GM18870 (cell line): ENCODE data around the gene SENP1.
A peak's percentile ranks its signal among the peaks of the same experiment; 100 is the strongest.
"Not testable (repeated sequence)": the region's sequence is repeated elsewhere in the genome, so short reads cannot be mapped to it uniquely, and the experiment has no call there.

Experiments
- ATAC-seq: cut with Tn5 transposase; IDR thresholded peaks from one replicate; pipeline ENCODE4 v1.9.1; 2021; ENCODE audit warnings: moderate library complexity; ENCODE audit not compliant: unreplicated experiment

The SENP1 gene

DNA sequence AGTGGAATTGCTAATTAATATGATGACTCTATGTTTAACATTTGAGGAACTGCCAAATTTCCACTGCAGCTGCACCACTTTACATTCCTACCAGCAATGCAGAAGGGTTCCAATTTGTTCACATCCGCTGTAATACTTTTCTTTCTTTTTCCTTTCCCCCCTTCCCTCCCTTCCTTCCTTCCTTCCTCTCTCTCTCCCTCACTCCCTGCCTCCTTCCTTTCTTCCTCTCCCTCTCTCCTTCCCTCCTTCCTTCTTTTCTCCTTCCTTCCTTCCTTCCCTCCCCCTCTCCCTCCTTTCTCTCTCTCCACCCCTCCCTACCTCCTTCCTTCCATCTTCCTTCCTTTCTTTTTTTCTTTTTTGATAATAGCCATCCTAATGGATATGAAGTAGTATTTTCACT lies 10.1 kb upstream of the SENP1 start:
- ATAC-seq: no peak

DNA sequence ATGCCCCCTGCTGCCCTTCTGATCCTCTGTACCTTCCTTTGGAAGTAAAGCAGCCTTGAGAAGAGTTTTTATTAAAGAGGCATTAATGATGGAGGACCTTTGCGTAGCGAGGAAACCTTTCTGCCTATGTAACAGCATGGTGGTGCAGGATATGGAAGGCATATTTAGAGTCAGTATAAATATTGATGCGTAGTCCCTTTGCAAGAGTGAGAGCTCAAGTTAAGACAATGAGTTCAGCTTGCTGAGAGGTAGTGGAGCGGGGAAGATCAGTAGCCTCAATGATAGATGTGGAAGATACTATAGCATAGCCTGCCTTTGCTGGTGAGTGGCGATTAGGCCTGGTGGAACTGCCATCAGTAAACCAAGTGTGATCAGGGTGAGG lies 5.4 kb upstream of the SENP1 start:
- not testable (repeated sequence) for ATAC-seq

DNA sequence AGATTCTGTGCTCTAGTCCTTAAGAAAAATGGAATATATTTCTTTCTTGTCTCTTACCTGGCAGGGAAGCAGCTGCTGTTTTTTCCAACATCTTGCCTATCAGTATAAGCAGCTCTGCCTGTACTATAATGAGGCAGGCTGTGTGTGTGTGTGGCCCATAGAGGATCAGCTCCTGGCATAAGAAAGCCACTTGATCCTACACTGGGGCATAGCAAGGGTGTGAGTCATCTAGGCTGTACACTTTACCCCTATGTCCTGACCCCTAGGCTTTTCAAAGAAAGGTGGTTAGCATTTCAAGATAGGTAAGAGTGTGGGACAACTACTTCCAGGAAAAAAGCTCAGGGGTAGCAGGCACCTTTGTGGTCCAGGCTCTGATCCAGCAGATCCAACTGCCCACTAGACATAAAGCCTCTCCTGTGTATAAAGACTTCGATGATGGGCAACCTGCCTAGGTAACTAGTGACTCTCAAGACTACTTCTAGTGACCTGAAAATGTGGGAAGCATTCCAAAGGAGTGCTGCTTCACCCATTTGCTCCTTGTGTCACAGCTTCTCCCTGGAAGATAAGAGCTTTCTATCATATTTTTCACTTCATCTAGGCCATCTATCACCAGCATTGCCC lies 4.9 kb upstream of the SENP1 start:
- no peak for ATAC-seq

DNA sequence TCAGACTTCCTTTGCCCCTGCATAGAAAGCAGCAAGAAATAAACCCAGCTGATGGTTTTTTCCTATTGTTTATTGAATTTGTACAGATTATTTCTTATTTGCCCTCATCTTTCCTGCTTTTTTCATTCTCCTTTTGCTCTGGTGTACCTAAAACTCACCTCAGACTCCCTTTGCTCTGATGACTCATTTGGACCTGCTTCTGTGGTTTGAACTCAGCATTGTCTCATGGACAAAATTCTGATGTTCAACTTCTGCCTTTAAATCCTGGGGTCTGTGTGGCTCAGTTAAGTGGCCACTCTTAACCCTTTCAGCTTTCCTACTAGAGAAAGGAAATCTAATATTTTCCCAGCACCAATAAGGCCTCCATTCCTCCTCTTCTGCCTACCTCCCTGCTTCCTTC lies 3.5 kb upstream of the SENP1 start:
- no peak for ATAC-seq

DNA sequence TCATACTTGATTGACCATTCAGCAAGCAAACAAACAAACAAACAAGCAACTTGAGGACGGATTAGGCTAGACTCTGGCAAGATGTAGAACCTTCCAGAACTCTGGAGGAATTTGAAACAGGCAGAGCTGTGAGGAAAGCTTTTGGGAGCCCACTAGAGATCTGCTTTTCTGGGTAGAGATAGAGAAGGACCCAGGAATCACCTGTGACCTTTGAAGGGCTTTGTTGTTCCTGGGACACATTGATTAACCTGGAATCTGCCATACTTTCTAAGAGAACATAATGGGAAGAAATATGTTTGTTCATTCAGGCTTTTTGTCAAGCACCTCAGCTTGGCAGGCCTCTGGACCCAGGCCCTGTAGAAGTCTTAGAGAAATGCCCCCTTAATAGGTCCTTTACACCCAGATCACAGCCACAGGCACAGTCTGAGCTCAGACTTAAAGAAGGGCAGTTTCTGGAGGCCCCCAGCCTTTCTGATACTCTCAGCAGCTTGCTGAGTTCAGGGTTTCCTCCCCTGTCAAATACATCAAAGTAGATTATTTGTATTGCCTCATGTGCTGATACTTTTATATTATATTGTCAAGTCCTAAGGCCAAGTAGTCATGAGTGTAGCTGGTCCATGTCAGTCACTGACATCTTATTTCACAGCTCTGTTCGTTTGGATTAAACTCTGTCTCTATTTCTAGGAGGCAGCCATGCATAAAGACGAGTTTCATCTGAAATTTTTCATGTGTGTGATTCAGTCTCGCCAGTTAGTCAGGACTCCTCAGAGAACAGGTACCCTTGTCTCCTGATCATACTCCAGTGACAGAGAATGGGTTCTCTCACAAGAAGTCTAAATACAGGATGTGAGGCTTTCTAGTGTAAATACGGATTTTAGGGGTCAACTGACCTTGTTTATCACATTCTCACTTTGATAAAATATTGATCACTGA lies 1.1 kb upstream of the SENP1 start:
- no peak for ATAC-seq

DNA sequence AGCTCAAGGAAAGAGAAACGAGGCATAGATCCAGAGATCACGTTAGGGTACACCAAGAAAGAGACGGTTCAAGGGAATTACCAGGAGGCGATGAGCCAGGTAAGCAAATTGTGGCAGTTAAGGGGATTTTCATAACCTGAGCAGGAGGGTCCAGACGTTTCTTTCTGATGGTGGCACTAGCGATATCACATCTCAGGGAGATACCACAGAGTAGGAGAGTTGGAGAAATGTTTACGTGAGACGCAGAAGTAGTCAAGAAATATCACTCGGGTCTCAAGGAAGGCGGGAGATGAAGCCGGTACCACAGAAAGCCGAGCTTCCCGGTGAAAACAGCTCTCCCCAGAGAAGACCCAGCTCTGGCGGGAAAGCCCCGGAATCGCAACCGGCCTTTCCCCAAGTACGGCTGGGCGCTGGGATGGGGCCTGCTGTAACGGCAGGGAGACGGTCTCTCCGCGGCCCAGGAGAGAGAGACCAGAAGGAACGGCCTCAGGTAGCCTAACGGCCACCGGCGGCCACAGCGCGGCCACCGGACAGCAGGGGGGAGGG lies 485 bp downstream of the SENP1 start:
- peak; percentile 33 for ATAC-seq

DNA sequence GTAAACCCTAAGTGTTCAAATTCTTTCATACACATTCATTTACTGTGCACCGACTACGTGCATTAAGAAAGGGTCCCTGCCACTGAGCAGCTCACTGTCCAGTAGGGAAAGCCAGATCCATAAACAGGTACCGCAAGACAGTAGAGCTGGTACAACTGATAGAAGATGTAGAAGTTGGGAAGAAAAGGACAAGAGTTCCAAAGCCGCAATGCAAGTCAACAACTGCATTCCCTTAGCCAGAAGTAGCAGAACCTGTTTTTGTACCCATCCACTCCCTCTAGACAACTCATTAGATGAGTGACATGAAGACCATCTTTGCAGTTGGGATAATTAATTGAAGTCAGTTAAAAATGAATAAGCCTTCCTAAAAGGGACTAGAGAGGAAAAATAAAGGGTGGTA lies 1.3 kb downstream of the SENP1 start:
- no peak for ATAC-seq

DNA sequence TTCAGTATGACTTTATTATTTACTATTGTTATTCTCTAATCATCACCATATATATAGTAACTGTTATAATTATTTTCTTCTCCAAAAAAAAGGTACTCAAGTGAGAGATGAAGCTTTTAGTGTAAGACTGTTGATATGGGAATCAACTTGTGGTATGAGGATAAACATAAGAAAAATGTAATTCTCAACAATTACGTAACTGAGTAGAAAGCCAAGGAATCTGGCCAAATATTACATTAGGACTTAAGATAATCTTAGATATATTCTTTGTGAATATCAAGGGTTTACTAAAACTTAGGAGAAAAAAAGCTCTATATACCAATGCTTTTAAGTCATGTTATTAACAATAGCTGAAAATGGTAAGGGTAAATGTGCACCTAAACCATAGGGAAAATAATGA lies 13.3 kb downstream of the SENP1 start:
- ATAC-seq: no peak

DNA sequence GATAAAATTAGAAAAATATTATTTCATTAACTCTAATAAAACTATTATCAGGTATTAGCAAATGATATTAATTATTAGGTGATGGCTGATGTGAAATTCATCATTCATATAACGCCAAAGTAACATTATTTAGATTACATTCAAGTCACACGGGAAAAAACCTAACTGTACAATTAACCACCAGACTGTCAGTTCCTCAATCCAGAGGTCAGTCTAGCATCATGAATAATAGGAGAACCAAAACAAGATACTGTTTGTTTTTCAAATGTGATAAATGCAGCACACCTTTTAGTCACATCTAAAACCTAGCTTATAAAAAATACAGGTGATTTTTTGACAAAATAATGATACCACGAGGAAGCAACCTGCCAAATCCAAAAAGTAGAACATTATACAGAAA lies 19.6 kb downstream of the SENP1 start:
- no peak for ATAC-seq

DNA sequence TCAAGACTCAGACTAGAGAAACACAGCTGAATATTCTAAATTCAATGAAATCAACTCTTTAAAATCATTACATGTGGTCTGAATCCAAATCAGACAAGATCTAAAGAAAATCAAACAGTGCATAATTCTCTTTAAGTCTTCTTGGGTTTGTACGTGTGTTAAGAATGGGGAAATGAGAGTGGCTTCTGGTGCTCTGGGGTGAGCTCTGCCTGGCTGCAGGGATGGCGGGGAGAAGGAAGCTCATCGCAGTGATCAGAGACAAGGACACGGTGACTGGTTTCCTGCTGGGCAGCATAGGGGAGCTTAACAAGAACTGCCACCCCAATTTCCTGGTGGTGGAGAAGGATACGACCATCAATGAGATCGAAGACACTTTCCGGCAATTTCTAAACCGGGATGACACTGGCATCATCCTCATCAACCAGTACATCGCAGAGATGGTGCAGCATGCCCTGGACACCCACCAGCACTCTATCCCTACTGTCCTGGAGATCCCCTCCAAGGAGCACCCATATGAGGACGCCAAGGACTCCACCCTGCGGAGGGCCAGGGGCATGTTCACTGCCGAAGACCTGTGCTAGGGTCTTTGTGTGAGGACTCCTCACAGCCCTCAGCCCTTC lies 20.9 kb downstream of the SENP1 start:
- no peak for ATAC-seq

DNA sequence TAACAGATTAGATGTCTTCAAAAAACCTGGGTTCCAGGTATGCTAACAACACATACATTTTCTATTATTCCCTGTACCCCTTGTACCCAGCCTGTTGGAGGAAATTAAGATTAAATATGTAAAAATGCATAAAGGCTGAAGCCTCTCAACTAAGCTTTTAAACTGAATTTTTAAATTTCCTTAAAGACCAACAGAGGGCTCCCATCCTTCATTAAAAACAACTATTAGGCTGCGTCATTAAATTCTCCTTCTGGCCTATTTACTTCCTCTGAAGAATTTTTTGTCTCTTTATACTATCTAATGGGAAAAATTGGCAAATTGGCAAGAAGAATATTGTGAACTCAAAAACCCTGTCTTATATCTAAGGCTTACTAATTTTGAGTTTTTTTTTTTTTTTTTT lies 21.8 kb downstream of the SENP1 start:
- no peak for ATAC-seq

DNA sequence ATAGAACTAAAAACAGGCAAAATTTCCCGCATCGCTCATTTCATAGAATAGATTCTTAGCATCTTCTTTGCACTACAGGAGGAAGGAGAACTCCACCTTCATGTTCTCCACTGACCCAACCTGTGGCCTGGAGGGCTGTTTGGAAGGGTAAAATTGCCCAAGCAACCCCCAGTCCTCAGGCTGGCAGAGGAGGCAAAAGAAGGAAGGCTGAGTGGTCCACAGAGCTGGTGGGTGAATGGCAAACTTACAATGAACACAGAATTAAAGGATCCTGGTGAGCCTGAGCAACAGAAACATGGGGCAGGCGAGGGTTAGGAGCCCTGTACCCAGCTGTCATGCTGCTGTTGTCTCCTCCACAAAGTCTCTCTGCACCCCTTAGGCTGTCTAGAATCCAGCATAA lies 25.1 kb downstream of the SENP1 start:
- no peak for ATAC-seq

DNA sequence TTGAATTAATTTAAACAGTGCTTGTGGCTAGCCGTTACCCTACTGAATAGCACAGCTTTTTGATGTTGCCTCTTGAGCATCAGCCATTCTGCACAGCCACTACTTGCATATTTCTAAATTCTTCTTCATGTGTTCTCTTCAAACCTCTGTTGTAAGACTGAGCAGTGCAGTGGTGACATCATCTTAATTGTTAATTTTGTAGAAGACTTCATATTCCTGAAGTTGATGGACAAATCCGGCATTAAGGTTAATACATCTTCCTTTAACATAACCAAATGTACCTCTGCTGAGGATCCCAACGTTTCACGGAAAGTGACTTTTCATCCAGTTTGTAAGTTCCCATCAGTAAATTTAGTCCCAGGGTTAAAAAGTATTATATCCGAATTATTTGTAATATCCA lies 25.6 kb downstream of the SENP1 start:
- ATAC-seq: no peak

DNA sequence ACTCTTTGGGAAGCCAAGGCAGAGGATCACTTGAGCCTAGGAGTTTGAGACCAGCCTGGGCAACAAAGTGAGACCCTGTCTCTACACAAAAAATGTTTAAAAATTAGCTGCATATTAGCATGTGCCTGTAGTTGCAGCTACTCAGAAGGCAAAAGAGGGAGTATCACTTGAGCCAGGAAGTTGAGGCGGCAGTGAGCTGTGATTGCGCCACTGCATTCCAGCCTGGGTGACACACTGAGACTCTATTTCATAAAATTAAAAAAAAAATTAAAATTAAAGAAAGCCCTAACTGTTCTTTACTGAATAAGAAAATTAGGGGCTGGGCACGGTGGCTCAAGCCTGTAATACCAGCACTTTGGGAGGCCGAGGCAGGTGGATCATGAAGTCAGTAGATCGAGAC lies 27.0 kb downstream of the SENP1 start:
- no peak for ATAC-seq

DNA sequence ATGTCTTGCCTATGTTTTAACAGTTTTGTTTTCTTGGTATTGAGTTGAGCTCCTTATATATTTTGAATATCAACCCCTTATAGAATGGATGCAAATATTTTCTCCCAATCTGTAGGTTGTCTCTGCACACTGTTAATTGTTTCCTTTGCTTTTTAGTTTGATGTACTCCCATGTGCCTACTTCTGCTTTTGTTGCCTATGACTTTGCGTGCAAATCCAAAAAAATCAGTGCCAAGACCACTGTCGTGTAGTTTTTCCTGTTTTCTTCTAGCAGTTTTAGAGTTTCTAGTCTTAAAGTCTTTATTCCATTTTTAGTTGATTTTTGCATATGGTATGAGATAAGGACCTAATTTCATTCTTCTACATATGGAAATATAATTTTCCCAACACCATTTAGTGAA lies 28.8 kb downstream of the SENP1 start:
- ATAC-seq: no peak

DNA sequence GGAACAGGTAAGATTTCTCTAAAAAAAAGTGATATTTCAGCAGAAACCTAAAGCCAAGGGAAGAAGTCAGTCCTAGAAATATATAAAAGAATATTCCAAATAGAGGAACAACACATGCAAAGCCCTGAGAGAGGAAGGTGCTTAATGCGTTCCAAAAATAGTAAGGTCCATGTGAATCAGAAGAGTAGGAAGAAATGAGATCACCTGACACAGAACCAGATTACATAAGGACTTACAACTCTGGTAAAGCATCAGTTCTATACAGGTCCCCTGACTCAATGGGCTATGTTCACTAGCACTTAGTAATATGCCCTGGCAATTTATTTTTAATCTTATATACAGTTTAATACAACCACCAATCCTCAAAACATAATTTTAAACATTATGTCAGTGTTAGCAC lies 30.0 kb downstream of the SENP1 start:
- ATAC-seq: no peak

DNA sequence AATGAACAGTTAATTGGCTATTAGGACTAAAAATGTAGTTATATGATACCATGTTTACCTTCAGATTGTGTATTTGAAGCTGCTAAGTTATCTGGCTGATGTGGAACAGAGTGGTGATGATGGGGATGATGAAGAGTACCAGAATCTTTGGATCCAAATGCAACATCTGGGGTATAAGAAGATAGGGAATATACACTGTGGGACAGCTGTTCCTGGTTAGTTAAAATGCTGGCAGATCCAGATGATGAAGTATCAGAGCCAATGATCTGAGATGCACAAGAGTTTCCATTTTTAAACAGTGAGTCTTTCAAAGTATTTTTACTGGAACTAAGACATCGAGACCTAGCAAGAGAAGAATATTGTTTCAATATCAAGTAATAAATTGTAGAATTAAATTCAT lies 31.6 kb downstream of the SENP1 start:
- no peak for ATAC-seq

DNA sequence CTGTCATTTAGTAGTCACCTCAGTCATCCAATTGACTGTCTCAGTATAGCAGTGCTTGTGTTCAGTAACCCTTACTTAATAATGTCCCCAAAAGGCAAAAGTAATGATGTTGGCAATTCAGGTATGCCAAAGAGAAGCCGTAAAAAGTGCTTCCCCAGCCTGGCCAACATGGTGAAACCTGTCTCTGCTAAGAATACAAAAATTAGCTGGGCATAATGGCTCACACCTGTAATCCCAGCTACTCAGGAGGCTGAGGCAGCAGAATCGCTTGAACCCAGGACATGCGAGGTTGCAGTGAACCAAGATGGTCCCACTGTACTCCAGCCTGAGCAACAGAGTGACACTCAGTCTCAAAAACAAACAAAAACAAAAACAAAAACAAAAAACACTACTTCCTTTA lies 33.6 kb downstream of the SENP1 start:
- ATAC-seq: no peak

DNA sequence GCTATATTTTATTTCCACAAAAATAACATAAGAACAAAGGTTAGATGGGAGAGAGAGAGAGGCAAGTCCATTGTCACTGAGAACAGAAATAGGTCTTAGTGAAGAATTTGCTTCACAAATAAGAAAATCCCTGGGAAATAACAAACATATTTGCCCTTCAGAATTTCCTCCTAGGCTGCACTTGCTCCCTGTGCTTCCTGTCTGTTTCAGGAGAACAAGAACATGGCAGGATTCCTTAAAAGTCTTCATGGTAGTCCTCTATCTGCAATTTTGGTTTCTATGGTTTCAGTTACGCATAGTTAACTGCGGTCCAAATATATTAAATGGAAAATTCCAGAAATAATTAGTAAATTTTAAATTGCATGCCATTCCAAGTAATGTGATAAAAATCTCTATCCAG lies 34.1 kb downstream of the SENP1 start:
- ATAC-seq: no peak

DNA sequence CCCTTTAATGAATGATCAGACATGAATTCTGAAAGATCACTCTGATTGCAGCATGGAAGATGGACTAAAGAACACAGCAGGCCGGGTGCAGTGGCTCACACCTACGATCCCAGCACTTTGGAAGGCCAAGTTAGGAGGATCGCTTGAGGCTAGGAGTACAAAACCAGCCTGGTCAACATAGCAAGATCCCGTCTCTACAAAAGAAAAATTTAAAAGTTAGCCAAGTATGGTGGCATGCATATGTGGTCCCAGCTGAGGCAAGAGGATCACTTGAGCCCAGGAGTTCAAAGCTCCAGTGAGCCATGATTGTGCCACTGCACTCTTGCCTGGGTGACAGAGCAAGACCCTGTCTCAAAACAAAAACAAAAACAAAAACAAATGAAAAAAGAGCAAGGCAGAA lies 35.1 kb downstream of the SENP1 start:
- no peak for ATAC-seq

DNA sequence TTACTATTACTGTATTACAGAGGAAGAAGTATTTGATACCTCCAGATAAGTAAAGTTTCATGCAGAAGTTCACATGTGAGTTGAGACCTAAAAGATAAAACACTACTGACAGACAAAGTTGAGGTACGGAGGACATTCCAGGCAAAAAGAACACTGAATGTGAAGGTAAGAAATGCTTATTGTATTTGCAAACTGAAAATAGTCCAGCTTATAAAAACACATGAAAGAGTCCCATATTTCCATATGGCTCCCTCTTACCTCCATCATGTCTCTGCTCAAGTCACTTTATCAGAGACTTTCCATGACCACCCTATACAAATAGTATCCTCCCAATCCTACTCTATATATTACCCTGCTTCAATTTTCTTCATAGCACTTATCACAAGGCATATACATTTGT lies 35.8 kb downstream of the SENP1 start:
- no peak for ATAC-seq

DNA sequence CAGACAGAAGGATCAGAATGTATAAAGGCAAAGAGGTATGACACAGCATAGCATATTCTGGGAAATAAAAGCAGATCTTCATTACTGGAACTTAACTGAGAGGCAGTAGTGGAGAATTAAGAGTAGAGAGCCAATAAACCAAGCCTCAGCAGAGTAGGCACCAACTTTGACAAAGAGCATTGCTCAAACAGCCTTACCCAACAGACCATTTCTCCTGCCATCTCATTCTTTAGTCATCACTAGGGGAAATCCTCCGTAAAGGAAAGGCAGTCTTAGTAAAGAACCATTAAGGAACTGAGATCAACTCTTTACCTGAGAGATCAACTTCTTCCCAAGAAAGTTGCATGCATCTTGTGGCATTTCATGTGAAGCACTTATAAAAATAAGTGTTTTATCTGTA lies 36.6 kb downstream of the SENP1 start:
- ATAC-seq: no peak
